ENCODE results near the gene COL25A1.

Gene COL25A1

GRCh38 chr4:109291707-109292238 lies 10.7 kb downstream of the COL25A1 start:
- no peak for FAIRE-seq

- FAIRE-seq, result no peak
Measured at GRCh38 chr4:109290918-109291317, 11.5 kb downstream of the COL25A1 start.

GRCh38 chr4:109278594-109279031 lies 23.8 kb downstream of the COL25A1 start:
- FAIRE-seq, result no peak

- FAIRE-seq, result no peak
Measured at GRCh38 chr4:109276482-109277095, 25.9 kb downstream of the COL25A1 start.

- FAIRE-seq, result no peak
Measured at GRCh38 chr4:109275066-109275745, 27.3 kb downstream of the COL25A1 start.

- no peak for FAIRE-seq
Measured at GRCh38 chr4:109266891-109267290, 35.6 kb downstream of the COL25A1 start.

- no peak for FAIRE-seq
Measured at GRCh38 chr4:109266236-109266635, 36.2 kb downstream of the COL25A1 start.

- FAIRE-seq, result no peak
Measured at GRCh38 chr4:109263721-109264120, 38.7 kb downstream of the COL25A1 start.

GRCh38 chr4:109256818-109257217 lies 45.6 kb downstream of the COL25A1 start:
- FAIRE-seq, result no peak

GRCh38 chr4:109254845-109255244 lies 47.6 kb downstream of the COL25A1 start:
- FAIRE-seq, result no peak

GRCh38 chr4:109251396-109251795 lies 51.1 kb downstream of the COL25A1 start:
- FAIRE-seq, result no peak

- no peak for FAIRE-seq
Measured at GRCh38 chr4:109248322-109248900, 54.0 kb downstream of the COL25A1 start.

- FAIRE-seq, result no peak
Measured at GRCh38 chr4:109243871-109244270, 58.6 kb downstream of the COL25A1 start.

GRCh38 chr4:109238746-109239145 lies 63.7 kb downstream of the COL25A1 start:
- FAIRE-seq, result no peak

- FAIRE-seq, result no peak
Measured at GRCh38 chr4:109235683-109236082, 66.8 kb downstream of the COL25A1 start.

GRCh38 chr4:109234596-109234995 lies 67.9 kb downstream of the COL25A1 start:
- FAIRE-seq, result no peak

GRCh38 chr4:109233570-109233969 lies 68.9 kb downstream of the COL25A1 start:
- FAIRE-seq, result no peak

GRCh38 chr4:109232681-109233080 lies 69.8 kb downstream of the COL25A1 start:
- no peak for FAIRE-seq

- no peak for FAIRE-seq
Measured at GRCh38 chr4:109231331-109231730, 71.1 kb downstream of the COL25A1 start.

- FAIRE-seq, result no peak
Measured at GRCh38 chr4:109229028-109229427, 73.4 kb downstream of the COL25A1 start.

GRCh38 chr4:109218288-109218687 lies 84.2 kb downstream of the COL25A1 start:
- no peak for FAIRE-seq

GRCh38 chr4:109216085-109216696 lies 86.3 kb downstream of the COL25A1 start:
- FAIRE-seq, result no peak

GRCh38 chr4:109215506-109215905 lies 87.0 kb downstream of the COL25A1 start:
- FAIRE-seq, result no peak
